GM10248 (cell line): ENCODE measurements around the gene HMGXB3.

ENCODE experiments used
- CTCF ChIA-PET: fragments of 300-600 bp; sonication (Branson Sonifier 250); formaldehyde crosslinking; extraction: SDS; loops from one replicate; lab custom pipeline; 2021; ENCODE audit warnings: antibody characterized with exemption; lab: Yijun Ruan, JAX
- POLR2A ChIA-PET: fragments of 350-650 bp; sonication (Branson Sonifier 250); formaldehyde crosslinking; extraction: SDS; loops from one replicate; lab custom pipeline; 2020; ENCODE audit warnings: antibody characterized with exemption; lab: Yijun Ruan, JAX
- DNase-seq: peaks from one replicate; pipeline ENCODE4 v3.0.0; 2012; ENCODE audit errors: extremely low spot score
- TF ChIP-seq, protein P1 (sequence below): IDR thresholded peaks from 2 replicates; pipeline ENCODE4 v1.5.1; 2012; ENCODE audit warnings: mild to moderate bottlenecking, low read depth; ENCODE audit errors: extremely low read depth, missing control alignments, control extremely low read depth

HMGXB3 gene

GRCh38 chr5:150017226-150018005 is 16.9 kb downstream of the HMGXB3 start:
- TF ChIP-seq, protein P1, sequence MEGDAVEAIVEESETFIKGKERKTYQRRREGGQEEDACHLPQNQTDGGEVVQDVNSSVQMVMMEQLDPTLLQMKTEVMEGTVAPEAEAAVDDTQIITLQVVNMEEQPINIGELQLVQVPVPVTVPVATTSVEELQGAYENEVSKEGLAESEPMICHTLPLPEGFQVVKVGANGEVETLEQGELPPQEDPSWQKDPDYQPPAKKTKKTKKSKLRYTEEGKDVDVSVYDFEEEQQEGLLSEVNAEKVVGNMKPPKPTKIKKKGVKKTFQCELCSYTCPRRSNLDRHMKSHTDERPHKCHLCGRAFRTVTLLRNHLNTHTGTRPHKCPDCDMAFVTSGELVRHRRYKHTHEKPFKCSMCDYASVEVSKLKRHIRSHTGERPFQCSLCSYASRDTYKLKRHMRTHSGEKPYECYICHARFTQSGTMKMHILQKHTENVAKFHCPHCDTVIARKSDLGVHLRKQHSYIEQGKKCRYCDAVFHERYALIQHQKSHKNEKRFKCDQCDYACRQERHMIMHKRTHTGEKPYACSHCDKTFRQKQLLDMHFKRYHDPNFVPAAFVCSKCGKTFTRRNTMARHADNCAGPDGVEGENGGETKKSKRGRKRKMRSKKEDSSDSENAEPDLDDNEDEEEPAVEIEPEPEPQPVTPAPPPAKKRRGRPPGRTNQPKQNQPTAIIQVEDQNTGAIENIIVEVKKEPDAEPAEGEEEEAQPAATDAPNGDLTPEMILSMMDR: no peak
- CTCF ChIA-PET: interaction anchor here (0.7 to 2.1 kb wide), 9 partner anchors 8 to 70 kb away, joined by 3 to 7 read pairs (median 4); no protein-coding TSS in a partner anchor
- DNase-seq: no peak
- POLR2A ChIA-PET: interaction anchor here (0.6 kb wide), 1 partner anchor 347 kb away, joined by 5 read pairs; no protein-coding TSS in a partner anchor

GRCh38 chr5:150020249-150020648 is 19.7 kb downstream of the HMGXB3 start:
- TF ChIP-seq, protein P1: no peak
- ChIA-PET CTCF (interaction anchor here (0.7 to 2.7 kb wide), 8 partner anchors 10 to 168 kb away, joined by 3 to 16 read pairs (median 4); partner anchors contain the start of gene SLC26A2), POLR2A (interaction anchor here (0.7 kb wide), 1 partner anchor 376 kb away, joined by 3 read pairs; no protein-coding TSS in a partner anchor)
- no peak for DNase-seq

GRCh38 chr5:150021491-150022157 is 21.1 kb downstream of the HMGXB3 start:
- POLR2A ChIA-PET: no interaction called here

GRCh38 chr5:150022158-150022531 is 21.6 kb downstream of the HMGXB3 start:
- TF ChIP-seq, protein P1: no peak
- DNase-seq: no peak
- ChIA-PET POLR2A (interaction anchor here (0.6 to 0.7 kb wide), 2 partner anchors 106 to 1615 kb away, joined by 3 to 5 read pairs; no protein-coding TSS in a partner anchor), CTCF (interaction anchor here (1.2 to 2.7 kb wide), 4 partner anchors 8 to 18 kb away, joined by 3 to 16 read pairs (median 8); no protein-coding TSS in a partner anchor)

More at GRCh38 chr5:150021491-150022157, 21.1 kb downstream of the HMGXB3 start:
- DNase-seq: no peak
- TF ChIP-seq, protein P1: no peak
- CTCF ChIA-PET: interaction anchor here (0.8 to 2.7 kb wide), 10 partner anchors 9 to 290 kb away, joined by 3 to 16 read pairs (median 4); partner anchors contain the start of gene SLC26A2

DNA sequence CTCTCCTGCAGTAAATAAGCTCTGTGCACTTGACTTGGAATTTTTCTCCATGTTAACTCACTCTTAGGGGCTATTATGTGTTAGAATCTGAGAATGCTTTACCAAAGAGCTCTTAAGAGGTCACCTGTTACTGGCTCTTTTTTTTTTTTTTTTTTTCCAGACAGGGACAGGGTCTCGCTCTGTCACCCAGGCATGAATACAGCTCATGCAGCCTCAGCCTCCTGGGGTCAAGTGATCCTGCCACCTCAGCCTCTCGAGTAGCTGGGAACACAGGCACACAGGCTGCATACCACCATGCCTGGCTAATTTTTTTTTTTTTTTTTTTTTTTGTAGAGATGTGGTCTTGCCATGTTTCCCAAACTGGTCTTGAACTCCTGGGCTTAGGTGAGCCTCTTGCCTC is 22.1 kb downstream of the HMGXB3 start:
- TF ChIP-seq, protein P1: no peak
- ChIA-PET POLR2A (interaction anchor here (0.6 to 0.7 kb wide), 2 partner anchors 106 to 1615 kb away, joined by 3 to 5 read pairs; no protein-coding TSS in a partner anchor), CTCF (interaction anchor here (0.7 to 2.7 kb wide), 2 partner anchors 11 to 23 kb away, joined by 3 to 10 read pairs; partner anchors contain the start of gene TIGD6)
- no peak for DNase-seq

- POLR2A ChIA-PET: no interaction called here
- TF ChIP-seq, protein P1: no peak
- DNase-seq: no peak
- CTCF ChIA-PET: interaction anchor here (0.7 to 2.7 kb wide), 3 partner anchors 11 to 23 kb away, joined by 3 to 10 read pairs (median 3); partner anchors contain the start of gene TIGD6
These were observed 22.6 kb downstream of the HMGXB3 start for GRCh38 chr5:150023136-150023535.
